DND-41 (cell line): ENCODE data around the gene SYNE3.

Source experiments
- ATAC-seq: fragments of 200-7000 bp; cut with Tn5 transposase; 3 replicates; pipeline ENCODE4 v1.9.1; 2021; ENCODE audit warnings: low read depth; ENCODE audit not compliant: insufficient read depth
- DNase-seq: peaks from one replicate; pipeline ENCODE4 v3.0.0-alpha.2; 2020
- H2AFZ ChIP-seq: 2 replicates; pipeline ENCODE4 v1.6.0; 2012; ENCODE audit warnings: low read depth, low read length
- H3K27ac ChIP-seq: 2 replicates; pipeline ENCODE4 v1.5.1; 2012; ENCODE audit warnings: low read length, inconsistent platforms
- H3K27me3 ChIP-seq: fragments of 200-600 bp; sonication (generic); 2 replicates; pipeline ENCODE4 v1.6.0; 2012; ENCODE audit warnings: low read length, mild to moderate bottlenecking, inconsistent platforms; ENCODE audit not compliant: insufficient read depth, poor library complexity
- H3K36me3 ChIP-seq: 2 replicates; pipeline ENCODE4 v1.5.1; 2012; ENCODE audit warnings: low read length, inconsistent platforms; ENCODE audit not compliant: insufficient read depth
- H3K4me1 ChIP-seq: 2 replicates; pipeline ENCODE4 v1.5.1; 2012; ENCODE audit warnings: mild to moderate bottlenecking, low read length; ENCODE audit not compliant: insufficient read depth
- H3K4me2 ChIP-seq: 2 replicates; pipeline ENCODE4 v1.6.0; 2012; ENCODE audit warnings: mild to moderate bottlenecking, moderate library complexity, low read length, inconsistent platforms; ENCODE audit not compliant: insufficient read depth
- H3K4me3 ChIP-seq, 2 experiments: fragments of 200-600 bp in 1 of 2; shearing (Covaris generic) in 1 of 2; 2 replicates each; pipeline ENCODE4 v1.5.1; 2012 to 2016; ENCODE audit warnings: inconsistent platforms in 2 of 2, low read length in 2 of 2, mild to moderate bottlenecking in 2 of 2, low read depth in 1 of 2, moderate library complexity in 1 of 2
- H3K79me2 ChIP-seq: 2 replicates; pipeline ENCODE4 v1.6.0; 2012; ENCODE audit warnings: low read length, inconsistent platforms; ENCODE audit not compliant: insufficient read depth
- H3K9ac ChIP-seq: 2 replicates; pipeline ENCODE4 v1.6.0; 2012; ENCODE audit warnings: low read depth, mild to moderate bottlenecking, inconsistent platforms, low read length, moderate library complexity
- H3K9me3 ChIP-seq: 2 replicates; pipeline ENCODE4 v1.5.1; 2012; ENCODE audit warnings: low read length, moderate library complexity, mild to moderate bottlenecking, inconsistent platforms; ENCODE audit not compliant: insufficient read depth, severe bottlenecking
- H4K20me1 ChIP-seq: 2 replicates; pipeline ENCODE4 v1.6.0; 2012; ENCODE audit warnings: low read length; ENCODE audit not compliant: insufficient read depth
- EZH2 ChIP-seq: IDR thresholded peaks from 3 replicates; pipeline ENCODE4 v1.6.1; 2012; ENCODE audit warnings: borderline replicate concordance, low read depth, mild to moderate bottlenecking, moderate library complexity, low read length, inconsistent platforms; ENCODE audit not compliant: severe bottlenecking
- TF ChIP-seq, protein P1 (sequence below): IDR thresholded peaks from 2 replicates; pipeline ENCODE4 v1.5.1; 2012; ENCODE audit warnings: borderline replicate concordance, low read length, moderate library complexity, mild to moderate bottlenecking; ENCODE audit not compliant: poor library complexity, severe bottlenecking; ENCODE audit errors: extremely low read depth

The SYNE3 gene

DNA sequence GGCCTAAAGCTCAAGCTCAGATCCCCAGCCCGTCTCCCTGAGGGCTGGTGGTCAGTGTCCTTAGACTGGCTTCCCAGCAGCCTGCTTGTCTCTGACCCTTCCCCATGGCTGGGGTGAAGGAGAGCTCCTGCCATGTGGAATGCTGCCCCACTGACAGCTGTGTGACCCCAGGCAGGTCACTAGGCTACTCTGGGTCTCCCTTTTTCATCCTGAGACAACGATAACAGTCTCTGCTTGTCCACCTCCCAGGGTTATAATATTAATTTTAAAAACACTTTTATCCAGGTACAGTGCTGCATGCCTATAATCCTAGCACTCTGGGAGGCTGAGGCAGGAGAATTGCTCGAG, 47.3 kb downstream of the SYNE3 start:
- Histone ChIP-seq H3K36me3 (no peaks in the 10 kb centered on the region), H3K9me3 (no peaks in the 10 kb centered on the region), H3K4me1 (peaks cover 2% of the 10 kb centered on the region; the same call in 1 of the 2 replicates), H3K79me2 (no peaks in the 10 kb centered on the region), H3K27me3 (no peaks in the 10 kb centered on the region), H3K4me3 (no peak overlapping the region), H4K20me1 (no peaks in the 10 kb centered on the region), H3K4me2 (no peak overlapping the region), H2AFZ (no peak overlapping the region), H3K27ac (no peak overlapping the region), H3K9ac (no peak overlapping the region)
- no peak for DNase-seq
- TF ChIP-seq, protein P1, sequence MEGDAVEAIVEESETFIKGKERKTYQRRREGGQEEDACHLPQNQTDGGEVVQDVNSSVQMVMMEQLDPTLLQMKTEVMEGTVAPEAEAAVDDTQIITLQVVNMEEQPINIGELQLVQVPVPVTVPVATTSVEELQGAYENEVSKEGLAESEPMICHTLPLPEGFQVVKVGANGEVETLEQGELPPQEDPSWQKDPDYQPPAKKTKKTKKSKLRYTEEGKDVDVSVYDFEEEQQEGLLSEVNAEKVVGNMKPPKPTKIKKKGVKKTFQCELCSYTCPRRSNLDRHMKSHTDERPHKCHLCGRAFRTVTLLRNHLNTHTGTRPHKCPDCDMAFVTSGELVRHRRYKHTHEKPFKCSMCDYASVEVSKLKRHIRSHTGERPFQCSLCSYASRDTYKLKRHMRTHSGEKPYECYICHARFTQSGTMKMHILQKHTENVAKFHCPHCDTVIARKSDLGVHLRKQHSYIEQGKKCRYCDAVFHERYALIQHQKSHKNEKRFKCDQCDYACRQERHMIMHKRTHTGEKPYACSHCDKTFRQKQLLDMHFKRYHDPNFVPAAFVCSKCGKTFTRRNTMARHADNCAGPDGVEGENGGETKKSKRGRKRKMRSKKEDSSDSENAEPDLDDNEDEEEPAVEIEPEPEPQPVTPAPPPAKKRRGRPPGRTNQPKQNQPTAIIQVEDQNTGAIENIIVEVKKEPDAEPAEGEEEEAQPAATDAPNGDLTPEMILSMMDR: no peak
- TF ChIP-seq EZH2: no peak
- ATAC-seq: no peak

DNA sequence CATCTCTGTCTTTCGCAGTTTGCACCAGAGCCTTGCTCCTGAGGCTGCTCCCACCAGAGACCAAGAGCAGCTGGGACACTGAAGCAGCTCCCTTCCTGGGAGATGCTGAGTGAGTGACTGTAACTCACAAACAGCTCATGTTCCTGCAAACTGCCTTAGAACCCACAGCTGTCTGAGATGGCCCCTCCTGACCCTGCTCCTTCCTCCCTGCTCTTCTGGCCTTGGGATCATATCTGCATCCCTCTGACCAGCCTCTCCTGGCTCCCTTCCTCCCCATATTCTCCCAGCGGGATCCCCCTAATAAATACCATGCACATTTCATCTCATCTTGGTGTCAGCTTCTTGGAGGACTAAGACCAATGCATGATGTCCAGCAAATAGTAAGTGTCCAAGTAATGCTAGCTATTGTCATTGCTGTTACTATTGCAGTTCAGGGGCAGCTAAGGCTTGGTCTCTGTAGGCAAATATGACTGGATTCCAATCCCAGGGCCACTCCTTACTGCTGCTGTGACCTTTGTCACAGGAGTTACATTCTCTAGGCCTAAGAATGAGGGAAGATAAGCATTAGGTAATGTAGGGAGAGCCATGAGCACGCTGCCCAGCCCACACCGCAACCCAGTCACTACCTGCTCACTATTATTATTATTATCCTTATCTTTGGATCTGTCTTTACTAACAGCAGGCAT, 47.9 kb downstream of the SYNE3 start:
- no peaks in the 10 kb centered on the region for H3K9me3 ChIP-seq
- H3K36me3 ChIP-seq: no peaks in the 10 kb centered on the region
- H3K27ac ChIP-seq: no peak overlapping the region
- no peak overlapping the region for H3K9ac ChIP-seq
- TF ChIP-seq EZH2: no peak
- TF ChIP-seq, protein P1: no peak
- no peak overlapping the region for H3K4me3 ChIP-seq
- H3K79me2 ChIP-seq: no peaks in the 10 kb centered on the region
- no peak overlapping the region for H2AFZ ChIP-seq
- no peak for DNase-seq
- ATAC-seq: no peak
- H3K4me2 ChIP-seq: no peak overlapping the region
- no peaks in the 10 kb centered on the region for H3K27me3 ChIP-seq
- H4K20me1 ChIP-seq: no peaks in the 10 kb centered on the region
- H3K4me1 ChIP-seq: peaks cover 7% of the 10 kb centered on the region

DNA sequence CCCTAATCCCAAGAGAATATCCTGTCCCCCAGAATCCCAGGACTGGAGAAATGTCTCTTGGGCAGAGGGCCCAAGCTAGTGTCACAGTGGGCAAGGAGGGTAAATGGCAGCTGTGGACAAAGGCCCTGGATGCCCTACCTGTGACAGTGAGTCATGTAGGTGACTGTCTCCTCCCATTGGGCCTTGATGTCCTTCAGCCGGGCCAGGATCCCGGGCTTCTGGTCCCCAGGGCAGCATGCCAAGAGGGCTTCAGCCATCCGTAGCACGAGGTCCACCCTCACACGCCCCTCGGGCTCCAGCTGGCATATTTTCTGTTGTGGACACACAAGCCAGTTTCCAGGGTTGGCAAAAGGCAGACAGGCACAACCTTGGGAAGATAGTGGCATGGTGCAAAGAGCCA, 48.8 kb downstream of the SYNE3 start:
- DNase-seq (no peak), ATAC-seq (no peak)
- no peak overlapping the region for H3K27ac ChIP-seq
- peaks cover 14% of the 10 kb centered on the region for H3K4me1 ChIP-seq
- H3K4me2 ChIP-seq: no peak overlapping the region
- H3K9ac ChIP-seq: no peak overlapping the region
- TF ChIP-seq, protein P1: no peak
- TF ChIP-seq EZH2: no peak
- no peak overlapping the region for H3K4me3 ChIP-seq
- H4K20me1 ChIP-seq: no peaks in the 10 kb centered on the region
- no peaks in the 10 kb centered on the region for H3K9me3 ChIP-seq
- no peaks in the 10 kb centered on the region for H3K36me3 ChIP-seq
- H3K27me3 ChIP-seq: no peaks in the 10 kb centered on the region
- H3K79me2 ChIP-seq: no peaks in the 10 kb centered on the region
- no peak overlapping the region for H2AFZ ChIP-seq
